K562 (cell line): ENCODE results near the gene TARS3. TPM values are rescaled to one million over a fixed set of nuclear protein-coding genes. Genes with fewer than 3 reads are reported as not detected.

Experiments used
- CREBBP ChIP-seq: IDR thresholded peaks from one replicate; pipeline ENCODE4 v1.6.1; 2012; ENCODE audit warnings: low read depth, mild to moderate bottlenecking, control low read depth, inconsistent platforms, low read length
- ETV6 ChIP-seq, 3 experiments: fragments of 150-350 bp in 1 of 3; sonication (generic) in 1 of 3; formaldehyde crosslinking in 1 of 3; IDR thresholded peaks; 2 replicates each; pipeline versions ENCODE4 v1.6.1 to v1.8.0; 2014 to 2022; ENCODE audit warnings: borderline replicate concordance in 2 of 3, low read depth in 2 of 3, antibody characterized with exemption in 1 of 3, low read length in 1 of 3, mild to moderate bottlenecking in 1 of 3, missing genetic modification reagents in 1 of 3
- FIP1L1 ChIP-seq: fragments of 200-400 bp; formaldehyde crosslinking; IDR thresholded peaks from 2 replicates; pipeline ENCODE4 v1.6.1; 2018; ENCODE audit warnings: mild to moderate bottlenecking, low read depth, low read length; ENCODE audit not compliant: poor library complexity, severe bottlenecking
- HNRNPL ChIP-seq: fragments of 200-400 bp; formaldehyde crosslinking; IDR thresholded peaks from 2 replicates; pipeline ENCODE4 v1.6.1; 2017; ENCODE audit warnings: low read depth, mild to moderate bottlenecking, low read length
- KAT8 ChIP-seq: fragments of 450-650 bp; IDR thresholded peaks from 2 replicates; pipeline ENCODE4 v1.6.1; 2016; ENCODE audit warnings: low read depth, mild to moderate bottlenecking
- NRF1 ChIP-seq, 2 experiments: fragments of 450-650 bp; IDR thresholded peaks in 1 of 2; conservative IDR thresholded peaks in 1 of 2; 2 replicates each; pipeline ENCODE4 v1.6.1; 2014; ENCODE audit warnings: mild to moderate bottlenecking in 2 of 2
- SAFB ChIP-seq: fragments of 200-400 bp; formaldehyde crosslinking; IDR thresholded peaks from 2 replicates; pipeline ENCODE4 v1.6.1; 2017; ENCODE audit warnings: low read depth, low read length, borderline replicate concordance
- SMC3 ChIP-seq: conservative IDR thresholded peaks from 2 replicates; pipeline ENCODE4 v1.6.1; 2011; ENCODE audit warnings: low read depth, low read length, improper control_type of control experiment; ENCODE audit not compliant: insufficient read depth
- STAG1 ChIP-seq: sonication (generic); formaldehyde crosslinking; IDR thresholded peaks from 2 replicates; pipeline ENCODE4 v1.5.0; 2020; ENCODE audit warnings: missing genetic modification reagents, borderline replicate concordance
- TAF7 ChIP-seq: fragments of 450-650 bp; IDR thresholded peaks from 2 replicates; pipeline ENCODE4 v1.6.1; 2016; ENCODE audit warnings: missing genetic modification characterization, missing compliant biosample characterization
- ZNF175 ChIP-seq: fragments of 200-800 bp; sonication (Bioruptor generic); IDR thresholded peaks from 2 replicates; pipeline ENCODE4 v1.6.1; 2016; ENCODE audit warnings: low read depth, mild to moderate bottlenecking, missing genetic modification characterization, missing compliant biosample characterization
- ZNF586 ChIP-seq: fragments of 450-650 bp; formaldehyde crosslinking; conservative IDR thresholded peaks from 2 replicates; pipeline ENCODE4 v1.4.0; 2020; ENCODE audit warnings: mild to moderate bottlenecking, moderate library complexity
- ZNF668 ChIP-seq: fragments of 250-450 bp; sonication (Bioruptor Pico); IDR thresholded peaks from 2 replicates; pipeline ENCODE4 v1.8.0; 2022; ENCODE audit warnings: mild to moderate bottlenecking, inconsistent platforms
- polyA plus RNA-seq, 8 experiments: library from polyadenylated mRNA; depleted of rRNA in 4 of 8; stranded (reverse) in 5 of 8; unstranded in 3 of 8; fragments of >200 nt; fragmentation: Nextera tagmentation in 2 of 8; fragmentation: Illumina TruSeq in 1 of 8; extraction: Ambion mirVana in 2 of 8; extraction: Trizol in 1 of 8; gene quantifications; 2 replicates each; pipeline versions ENCODE4 v1.2.1 to v1.2.3, GENCODE V29; 2011 to 2014; ENCODE audit warnings: inconsistent platforms in 1 of 8, missing spikeins in 1 of 8
- total RNA-seq, 7 experiments: library from RNA; depleted of rRNA in 6 of 7; stranded (reverse); fragments of >200 nt in 6 of 7; fragmentation: Illumina TruSeq in 2 of 7; extraction: Trizol in 2 of 7; gene quantifications; 2 replicates each; pipeline versions ENCODE4 v1.2.1 to v1.2.3, GENCODE V29; 2011 to 2021; ENCODE audit warnings: low replicate concordance in 1 of 7
- TF ChIP-seq, protein P1 (sequence below), 2 experiments: fragments of 450-650 bp; formaldehyde crosslinking in 1 of 2; IDR thresholded peaks; 2 replicates each; pipeline versions ENCODE4 v1.4.0 to v1.6.1; 2014 to 2020; ENCODE audit warnings: mild to moderate bottlenecking in 2 of 2, borderline replicate concordance in 1 of 2, low read depth in 1 of 2
- TF ChIP-seq, protein P2 (sequence below): fragments of 450-650 bp; IDR thresholded peaks from 2 replicates; pipeline ENCODE4 v1.6.1; 2018; ENCODE audit warnings: mild to moderate bottlenecking, low read depth; ENCODE audit not compliant: partially characterized antibody
- TF ChIP-seq, protein P3 (sequence below): sonication (generic); formaldehyde crosslinking; IDR thresholded peaks from 2 replicates; pipeline ENCODE4 v1.9.0; 2022; ENCODE audit warnings: mild to moderate bottlenecking, missing genetic modification reagents

The TARS3 gene
- total and polyA plus RNA-seq, 9 of the 15 experiments (the other 6 are each of a cell fraction or from before 2014, with no cell fraction given), result 2.1 to 14.7 (median 9.8) TPM

DNA sequence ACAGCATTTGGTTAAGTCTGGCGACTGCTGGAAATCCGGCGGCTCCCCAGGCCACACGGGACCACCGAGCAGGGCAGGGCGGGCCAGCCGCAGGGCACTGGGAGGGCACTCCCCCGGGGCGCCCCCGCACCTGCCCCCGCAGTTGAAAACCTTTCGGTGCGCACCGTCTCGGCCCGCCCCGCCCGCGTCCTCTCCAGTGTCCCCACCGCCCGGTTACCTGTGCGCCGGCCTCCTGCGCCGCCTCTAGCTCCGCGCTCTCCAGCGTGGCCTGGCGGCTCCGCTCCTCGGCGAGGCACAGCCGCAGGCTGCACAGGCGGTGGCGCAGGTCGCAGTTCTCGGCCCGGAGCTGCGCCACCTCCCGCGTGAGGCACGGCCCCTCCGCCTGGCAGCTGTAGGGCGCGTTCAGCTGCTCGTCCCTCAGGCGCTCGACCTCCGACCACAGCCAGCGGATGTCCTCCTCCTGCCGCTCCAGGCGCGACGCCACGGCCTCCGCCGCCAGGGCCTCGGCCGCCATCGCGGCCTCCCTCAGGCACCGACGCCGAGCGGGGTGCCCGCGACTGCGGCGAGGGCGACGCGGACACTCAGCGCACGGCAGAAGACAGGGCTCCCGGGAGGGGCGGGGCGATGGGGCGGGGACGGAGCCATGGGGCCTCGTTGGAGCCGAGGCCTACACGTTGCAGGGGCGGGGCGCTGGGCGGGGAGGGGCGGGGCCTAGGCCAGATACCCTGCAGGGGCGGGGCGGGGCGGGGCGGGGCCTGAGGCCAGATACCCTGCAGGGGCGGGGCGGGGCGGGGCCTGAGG, at the start of gene TARS3 (continued):
- TF ChIP-seq, protein P1, sequence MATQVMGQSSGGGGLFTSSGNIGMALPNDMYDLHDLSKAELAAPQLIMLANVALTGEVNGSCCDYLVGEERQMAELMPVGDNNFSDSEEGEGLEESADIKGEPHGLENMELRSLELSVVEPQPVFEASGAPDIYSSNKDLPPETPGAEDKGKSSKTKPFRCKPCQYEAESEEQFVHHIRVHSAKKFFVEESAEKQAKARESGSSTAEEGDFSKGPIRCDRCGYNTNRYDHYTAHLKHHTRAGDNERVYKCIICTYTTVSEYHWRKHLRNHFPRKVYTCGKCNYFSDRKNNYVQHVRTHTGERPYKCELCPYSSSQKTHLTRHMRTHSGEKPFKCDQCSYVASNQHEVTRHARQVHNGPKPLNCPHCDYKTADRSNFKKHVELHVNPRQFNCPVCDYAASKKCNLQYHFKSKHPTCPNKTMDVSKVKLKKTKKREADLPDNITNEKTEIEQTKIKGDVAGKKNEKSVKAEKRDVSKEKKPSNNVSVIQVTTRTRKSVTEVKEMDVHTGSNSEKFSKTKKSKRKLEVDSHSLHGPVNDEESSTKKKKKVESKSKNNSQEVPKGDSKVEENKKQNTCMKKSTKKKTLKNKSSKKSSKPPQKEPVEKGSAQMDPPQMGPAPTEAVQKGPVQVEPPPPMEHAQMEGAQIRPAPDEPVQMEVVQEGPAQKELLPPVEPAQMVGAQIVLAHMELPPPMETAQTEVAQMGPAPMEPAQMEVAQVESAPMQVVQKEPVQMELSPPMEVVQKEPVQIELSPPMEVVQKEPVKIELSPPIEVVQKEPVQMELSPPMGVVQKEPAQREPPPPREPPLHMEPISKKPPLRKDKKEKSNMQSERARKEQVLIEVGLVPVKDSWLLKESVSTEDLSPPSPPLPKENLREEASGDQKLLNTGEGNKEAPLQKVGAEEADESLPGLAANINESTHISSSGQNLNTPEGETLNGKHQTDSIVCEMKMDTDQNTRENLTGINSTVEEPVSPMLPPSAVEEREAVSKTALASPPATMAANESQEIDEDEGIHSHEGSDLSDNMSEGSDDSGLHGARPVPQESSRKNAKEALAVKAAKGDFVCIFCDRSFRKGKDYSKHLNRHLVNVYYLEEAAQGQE (IDR thresholded peaks at IDR 0.05; ENCODE audit: borderline replicate concordance), result peak; percentile 42
- TF ChIP-seq, protein P1 (CRISPR knock-in tag; IDR thresholded peaks at IDR 0.05; ENCODE audit: low read depth), result peak; percentile 75; the same call in 1 of the 2 replicates
- no peak for TF ChIP-seq KAT8
- 0 out of 2 replicates have a peak, but pooled peaks have one; percentile 54 for TF ChIP-seq SAFB
- no peak for TF ChIP-seq ZNF668
- TF ChIP-seq HNRNPL, result peak; percentile 80
- TF ChIP-seq CREBBP, result no peak
- TF ChIP-seq, protein P2, sequence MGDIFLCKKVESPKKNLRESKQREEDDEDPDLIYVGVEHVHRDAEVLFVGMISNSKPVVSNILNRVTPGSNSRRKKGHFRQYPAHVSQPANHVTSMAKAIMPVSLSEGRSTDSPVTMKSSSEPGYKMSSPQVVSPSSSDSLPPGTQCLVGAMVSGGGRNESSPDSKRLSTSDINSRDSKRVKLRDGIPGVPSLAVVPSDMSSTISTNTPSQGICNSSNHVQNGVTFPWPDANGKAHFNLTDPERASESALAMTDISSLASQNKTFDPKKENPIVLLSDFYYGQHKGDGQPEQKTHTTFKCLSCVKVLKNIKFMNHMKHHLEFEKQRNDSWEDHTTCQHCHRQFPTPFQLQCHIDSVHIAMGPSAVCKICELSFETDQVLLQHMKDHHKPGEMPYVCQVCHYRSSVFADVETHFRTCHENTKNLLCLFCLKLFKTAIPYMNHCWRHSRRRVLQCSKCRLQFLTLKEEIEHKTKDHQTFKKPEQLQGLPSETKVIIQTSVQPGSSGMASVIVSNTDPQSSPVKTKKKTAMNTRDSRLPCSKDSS, result no peak
- peak; percentile 82 for TF ChIP-seq FIP1L1
- no peak for TF ChIP-seq SMC3
- no peak for TF ChIP-seq ZNF175 (CRISPR knock-in tag)
- TF ChIP-seq STAG1 (CRISPR knock-in tag), result peak; percentile 56
- TF ChIP-seq, protein P3, sequence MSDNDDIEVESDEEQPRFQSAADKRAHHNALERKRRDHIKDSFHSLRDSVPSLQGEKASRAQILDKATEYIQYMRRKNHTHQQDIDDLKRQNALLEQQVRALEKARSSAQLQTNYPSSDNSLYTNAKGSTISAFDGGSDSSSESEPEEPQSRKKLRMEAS (CRISPR knock-in tag), result peak; percentile 86
- TF ChIP-seq ETV6 (IDR thresholded peaks at IDR 0.05; ENCODE audit: borderline replicate concordance in 1 of 2, low read depth in 2 of 2, low read length in 1 of 2), result no peak
- no peak for TF ChIP-seq ETV6 (CRISPR knock-in tag; IDR thresholded peaks at IDR 0.05; ENCODE audit: borderline replicate concordance)
- TF ChIP-seq ZNF586 (CRISPR knock-in tag), result no peak
- peak; percentile 88 to 90 for TF ChIP-seq NRF1 (conservative IDR thresholded peaks at IDR 0.05 in 1 of 2, IDR thresholded peaks at IDR 0.05 in 1 of 2)
- TF ChIP-seq TAF7, result no peak
